ENCODE data around the gene KLF11. TPM values are rescaled to one million over a fixed set of nuclear protein-coding genes. Genes with fewer than 3 reads are reported as not detected.
"Not testable (repeated sequence)": the region's sequence is repeated elsewhere in the genome, so short reads cannot be mapped to it uniquely, and the experiment has no call there.

KLF11 gene
- polyA plus RNA-seq, 1 donor from 2014 or later: 5.7 TPM

GRCh38 chr2:10029875-10030223 lies 13.5 kb upstream of the KLF11 start:
- Histone ChIP-seq H3K27ac (ENCODE audit: low read length) (no peak overlapping the region), H3K27me3 (ENCODE audit: insufficient read depth, low read depth, low read length) (no peaks in the 10 kb centered on the region), H3K9me2 (ENCODE audit: insufficient read depth, low read length) (no peaks in the 10 kb centered on the region), H3K4me2 (ENCODE audit: low read length) (no peak overlapping the region), H4K20me1 (ENCODE audit: insufficient read depth) (no peaks in the 10 kb centered on the region), H3K79me2 (replicated peaks; ENCODE audit: insufficient read depth, low read length) (no peaks in the 10 kb centered on the region), H2AFZ (ENCODE audit: low read depth, low read length) (no peak overlapping the region), H3K9me3 (ENCODE audit: low read length) (no peaks in the 10 kb centered on the region), H3F3A (ENCODE audit: insufficient read depth, low read length, poor library complexity, severe bottlenecking) (no peaks in the 10 kb centered on the region), H3K4me3 (ENCODE audit: low read length) (no peak overlapping the region), H3K36me3 (ENCODE audit: insufficient read depth, low read length) (no peaks in the 10 kb centered on the region), H3K9ac (ENCODE audit: low read length) (no peak overlapping the region)
- TF ChIP-seq EZH2 (IDR thresholded peaks at IDR 0.05; ENCODE audit: borderline replicate concordance, insufficient read depth, low read length, poor library complexity, severe bottlenecking) (no peak), REST (IDR thresholded peaks at IDR 0.05; ENCODE audit: borderline replicate concordance) (no peak), RAD21 (conservative IDR thresholded peaks at IDR 0.05) (no peak), MXI1 (conservative IDR thresholded peaks at IDR 0.05; ENCODE audit: poor library complexity, severe bottlenecking) (no peak), POLR2AphosphoS5 (IDR thresholded peaks at IDR 0.05) (no peak), SMC3 (conservative IDR thresholded peaks at IDR 0.05; ENCODE audit: poor library complexity) (no peak), EP300 (conservative IDR thresholded peaks at IDR 0.05; ENCODE audit: poor library complexity, severe bottlenecking) (no peak), TAF1 (IDR thresholded peaks at IDR 0.05; ENCODE audit: low read depth) (no peak)
- TF ChIP-seq, protein P1, sequence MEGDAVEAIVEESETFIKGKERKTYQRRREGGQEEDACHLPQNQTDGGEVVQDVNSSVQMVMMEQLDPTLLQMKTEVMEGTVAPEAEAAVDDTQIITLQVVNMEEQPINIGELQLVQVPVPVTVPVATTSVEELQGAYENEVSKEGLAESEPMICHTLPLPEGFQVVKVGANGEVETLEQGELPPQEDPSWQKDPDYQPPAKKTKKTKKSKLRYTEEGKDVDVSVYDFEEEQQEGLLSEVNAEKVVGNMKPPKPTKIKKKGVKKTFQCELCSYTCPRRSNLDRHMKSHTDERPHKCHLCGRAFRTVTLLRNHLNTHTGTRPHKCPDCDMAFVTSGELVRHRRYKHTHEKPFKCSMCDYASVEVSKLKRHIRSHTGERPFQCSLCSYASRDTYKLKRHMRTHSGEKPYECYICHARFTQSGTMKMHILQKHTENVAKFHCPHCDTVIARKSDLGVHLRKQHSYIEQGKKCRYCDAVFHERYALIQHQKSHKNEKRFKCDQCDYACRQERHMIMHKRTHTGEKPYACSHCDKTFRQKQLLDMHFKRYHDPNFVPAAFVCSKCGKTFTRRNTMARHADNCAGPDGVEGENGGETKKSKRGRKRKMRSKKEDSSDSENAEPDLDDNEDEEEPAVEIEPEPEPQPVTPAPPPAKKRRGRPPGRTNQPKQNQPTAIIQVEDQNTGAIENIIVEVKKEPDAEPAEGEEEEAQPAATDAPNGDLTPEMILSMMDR (IDR thresholded peaks at IDR 0.05; ENCODE audit: poor library complexity, severe bottlenecking): no peak

GRCh38 chr2:10030311-10030736 lies 13.0 kb upstream of the KLF11 start:
- Histone ChIP-seq H3K9me2 (ENCODE audit: insufficient read depth, low read length) (no peaks in the 10 kb centered on the region), H3K4me3 (ENCODE audit: low read length) (no peak overlapping the region), H3K9me3 (ENCODE audit: low read length) (no peaks in the 10 kb centered on the region), H4K20me1 (ENCODE audit: insufficient read depth) (no peaks in the 10 kb centered on the region), H3K36me3 (ENCODE audit: insufficient read depth, low read length) (no peaks in the 10 kb centered on the region), H3K27me3 (ENCODE audit: insufficient read depth, low read depth, low read length) (no peaks in the 10 kb centered on the region), H3K27ac (ENCODE audit: low read length) (no peak overlapping the region), H3K9ac (ENCODE audit: low read length) (no peak overlapping the region), H3K4me2 (ENCODE audit: low read length) (no peak overlapping the region), H3F3A (ENCODE audit: insufficient read depth, low read length, poor library complexity, severe bottlenecking) (no peaks in the 10 kb centered on the region), H2AFZ (ENCODE audit: low read depth, low read length) (no peak overlapping the region), H3K79me2 (replicated peaks; ENCODE audit: insufficient read depth, low read length) (no peaks in the 10 kb centered on the region)
- no peak for TF ChIP-seq MXI1 (conservative IDR thresholded peaks at IDR 0.05; ENCODE audit: poor library complexity, severe bottlenecking)
- TF ChIP-seq REST (IDR thresholded peaks at IDR 0.05; ENCODE audit: borderline replicate concordance): no peak
- no peak for TF ChIP-seq RAD21 (conservative IDR thresholded peaks at IDR 0.05)
- no peak for TF ChIP-seq POLR2AphosphoS5 (IDR thresholded peaks at IDR 0.05)
- no peak for TF ChIP-seq EP300 (conservative IDR thresholded peaks at IDR 0.05; ENCODE audit: poor library complexity, severe bottlenecking)
- no peak for TF ChIP-seq SMC3 (conservative IDR thresholded peaks at IDR 0.05; ENCODE audit: poor library complexity)
- TF ChIP-seq EZH2 (IDR thresholded peaks at IDR 0.05; ENCODE audit: borderline replicate concordance, insufficient read depth, low read length, poor library complexity, severe bottlenecking): no peak
- TF ChIP-seq, protein P1 (IDR thresholded peaks at IDR 0.05; ENCODE audit: poor library complexity, severe bottlenecking): no peak
- TF ChIP-seq TAF1 (IDR thresholded peaks at IDR 0.05; ENCODE audit: low read depth): no peak

DNA sequence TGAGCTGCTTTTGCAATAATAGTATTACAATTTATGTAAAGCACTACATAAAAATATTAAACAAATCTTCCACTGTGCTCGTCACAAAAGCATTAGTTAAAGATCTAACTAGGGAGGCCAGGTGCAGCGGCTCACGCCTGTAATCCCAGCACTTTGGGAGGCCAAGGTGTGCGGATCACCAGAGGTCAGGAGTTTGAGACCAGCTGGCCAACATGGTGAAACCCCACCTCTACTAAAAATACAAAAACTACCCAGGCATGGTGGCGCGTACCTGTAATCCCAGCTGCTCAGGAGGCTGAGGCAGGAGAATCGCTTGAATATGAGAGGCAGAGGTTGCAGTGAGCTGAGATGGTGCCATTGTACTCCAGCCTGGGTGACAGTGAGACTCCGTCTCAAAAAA lies 12.6 kb upstream of the KLF11 start:
- not testable (repeated sequence) for H3K4me2 ChIP-seq (ENCODE audit: low read length); H3K9me2 ChIP-seq (ENCODE audit: insufficient read depth, low read length); H3K79me2 ChIP-seq (replicated peaks; ENCODE audit: insufficient read depth, low read length); H2AFZ ChIP-seq (ENCODE audit: low read depth, low read length); H3K9ac ChIP-seq (ENCODE audit: low read length); H3F3A ChIP-seq (ENCODE audit: insufficient read depth, low read length, poor library complexity, severe bottlenecking); H3K27ac ChIP-seq (ENCODE audit: low read length); H3K9me3 ChIP-seq (ENCODE audit: low read length); H3K27me3 ChIP-seq (ENCODE audit: insufficient read depth, low read depth, low read length); H3K4me3 ChIP-seq (ENCODE audit: low read length); H3K36me3 ChIP-seq (ENCODE audit: insufficient read depth, low read length); H4K20me1 ChIP-seq (ENCODE audit: insufficient read depth)
